Measurements from ENCODE around the gene CFAP46. TPM values are rescaled to one million over a fixed set of nuclear protein-coding genes. Genes with fewer than 3 reads are reported as not detected.

CFAP46 gene
- total RNA-seq (10 to 100 TPM in 1 of 7 donors, 1 to 10 TPM in 4, under 1 TPM in 1, not detected in 1; 0.56 to 22.4 (median 1.9) TPM), polyA plus RNA-seq (under 1 TPM; 0.50 to 0.68 TPM)
- long read RNA-seq, donor 1, partial matches to known transcripts, result 0 of 1 reads
- long read RNA-seq, donor 1, other reads (novel, unspliced or antisense), result 1 of 1 reads
- long read RNA-seq, donor 2, result 0 reads
- long read RNA-seq, donor 3, partial matches to known transcripts, result 2 of 3 reads
- long read RNA-seq, donor 3, other reads (novel, unspliced or antisense), result 1 of 3 reads

DNA sequence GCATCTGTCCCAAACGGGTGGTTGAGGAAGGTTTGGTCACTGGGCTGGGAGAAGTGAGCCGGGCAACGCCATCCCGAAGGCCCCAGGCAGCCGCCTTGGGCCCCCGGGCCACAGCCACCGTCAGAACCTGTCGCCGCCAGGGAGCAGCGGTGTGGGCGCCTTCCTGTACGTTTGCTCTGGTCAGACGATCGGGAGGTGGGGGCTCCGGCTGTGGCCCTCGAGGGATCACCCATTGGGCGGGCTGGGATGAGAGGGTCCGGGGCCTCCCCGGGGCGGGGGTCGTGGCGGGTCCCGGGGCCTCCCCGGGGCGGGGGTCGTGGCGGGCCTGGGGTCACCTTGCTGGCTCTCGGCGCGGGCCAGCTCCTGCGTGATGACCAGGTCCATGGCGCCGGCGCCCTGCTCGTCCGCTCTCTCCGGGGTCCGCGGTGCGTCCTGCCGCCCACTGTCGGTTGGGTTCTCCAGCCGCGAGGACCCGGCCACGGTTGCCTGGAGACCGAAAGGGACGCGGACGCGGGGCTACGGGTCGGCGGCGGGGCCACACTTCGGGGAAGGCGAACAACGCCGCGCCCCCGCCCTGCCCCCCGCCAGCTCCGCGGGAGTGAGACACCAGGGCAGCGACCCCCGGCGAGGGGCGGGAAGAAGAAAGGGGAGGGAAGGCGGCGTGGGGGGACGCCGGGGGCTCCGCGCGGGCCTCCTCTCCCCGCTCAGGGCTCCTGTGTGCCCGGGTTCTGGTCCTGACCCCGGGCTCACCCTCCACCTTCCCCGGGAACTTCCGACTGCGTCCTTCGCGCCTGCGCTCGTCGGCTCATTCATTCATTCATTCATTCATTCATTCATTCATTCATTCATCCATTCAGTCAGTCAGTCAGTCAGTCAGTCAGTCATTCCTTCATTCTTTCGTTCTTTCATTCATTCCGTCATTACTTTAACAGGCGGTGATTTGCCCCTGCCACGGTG is at the start of gene CFAP46:
Gene CFAP46, minus strand, starts transcription at position 470 of the 957 bp plus-strand sequence. Its CDS starts 86 bp downstream, at position 384.
- intact Hi-C loops (cut with DNase I), result no loop called here
- DNase-seq, result peak; percentile 35 to 74 (median 56)
- Histone ChIP-seq H3K4me1 (ENCODE audit: insufficient read depth) (peaks cover 4% of the 10 kb centered on the region), H3K4me3 (peak within 1 kb of the TSS; percentile 22), H3K36me3 (no peaks in the 10 kb centered on the region), H3K27ac (no peak within 1 kb of the TSS), H3K27me3 (no peaks in the 10 kb centered on the region), H3K9me3 (no peaks in the 10 kb centered on the region)
- WGBS, 3 donors, result 1 to 3% (median 1%) methylated on average over 53 to 90 of the region's 90 CpGs
- TF ChIP-seq POLR2A (IDR thresholded peaks at IDR 0.05) (no peak), EP300 (IDR thresholded peaks at IDR 0.05) (no peak), CTCF (IDR thresholded peaks at IDR 0.05) (no peak)

DNA sequence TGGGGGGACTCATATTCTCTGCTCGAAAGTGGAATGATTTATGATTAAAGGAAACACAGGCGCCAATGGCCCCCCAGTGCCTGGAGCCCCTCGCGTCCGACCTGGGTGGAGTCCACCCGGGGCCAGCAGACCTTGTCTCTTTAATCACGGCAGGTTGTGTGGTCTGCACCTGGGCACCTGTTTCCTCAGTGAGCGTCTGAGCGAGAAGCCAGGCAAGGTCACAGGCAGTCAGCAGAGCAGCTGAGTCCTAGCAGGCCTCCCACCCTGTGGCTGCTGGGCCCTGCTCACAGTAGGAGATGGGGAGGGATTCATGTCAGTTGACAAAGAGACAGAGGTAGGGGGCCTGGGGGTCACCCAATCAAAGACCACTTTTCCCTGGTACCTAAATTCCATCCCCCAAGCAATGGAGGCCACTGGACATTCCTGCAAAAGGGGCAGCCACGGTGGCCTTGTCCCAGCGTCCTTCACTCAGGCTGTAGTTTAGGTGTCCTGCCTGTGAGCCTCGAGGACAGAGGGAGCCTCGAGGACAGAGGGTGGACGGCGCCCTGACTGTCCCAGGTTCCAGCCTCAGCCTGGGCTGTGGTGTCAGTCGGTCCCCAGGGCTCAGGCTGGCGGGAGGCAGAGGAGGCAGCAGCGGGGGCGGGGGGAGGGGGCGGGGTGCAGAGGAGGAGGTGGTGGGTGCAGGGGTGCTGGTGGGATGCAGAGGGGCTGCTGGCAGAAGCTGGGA is 49.5 kb upstream of the CFAP46 start:
- TF ChIP-seq EP300 (IDR thresholded peaks at IDR 0.05), result no peak
- TF ChIP-seq POLR2A (IDR thresholded peaks at IDR 0.05), result no peak
- no peak for TF ChIP-seq CTCF (IDR thresholded peaks at IDR 0.05)
- H3K4me3 ChIP-seq, result no peak overlapping the region
- peaks cover 4% of the 10 kb centered on the region for H3K4me1 ChIP-seq (ENCODE audit: insufficient read depth)
- DNase-seq, result no peak
- H3K36me3 ChIP-seq, result no peaks in the 10 kb centered on the region
- H3K9me3 ChIP-seq, result no peaks in the 10 kb centered on the region
- intact Hi-C loops (cut with DNase I), result no loop called here
- WGBS, 3 donors, result 83 to 88% (median 86%) methylated on average over 20 of the region's 20 CpGs
- H3K27ac ChIP-seq, result no peak overlapping the region
- H3K27me3 ChIP-seq, result no peaks in the 10 kb centered on the region

GRCh38 chr10:132990684-132991545 is 48.5 kb upstream of the CFAP46 start:
- intact Hi-C loops (cut with DNase I), result no loop called here
- no peaks in the 10 kb centered on the region for H3K36me3 ChIP-seq
- TF ChIP-seq CTCF (IDR thresholded peaks at IDR 0.05) (no peak), POLR2A (IDR thresholded peaks at IDR 0.05) (no peak), EP300 (IDR thresholded peaks at IDR 0.05) (no peak)
- no peaks in the 10 kb centered on the region for H3K9me3 ChIP-seq
- H3K27me3 ChIP-seq, result no peaks in the 10 kb centered on the region
- WGBS, 3 donors, result 68 to 74% (median 72%) methylated on average over 32 of the region's 32 CpGs
- H3K27ac ChIP-seq, result no peak overlapping the region
- H3K4me1 ChIP-seq (ENCODE audit: insufficient read depth), result peaks cover 4% of the 10 kb centered on the region
- no peak for DNase-seq
- no peak overlapping the region for H3K4me3 ChIP-seq

Measured in ovary (tissue), 10 donors.